DMS79 treated with DMSO at 0.1 percent for 48 hours (cell line): ENCODE data around the gene FAM221B.

Experiments
- DNase-seq: peaks from one replicate; lab custom pipeline; 2025; lab: John Stamatoyannopoulos, UW

FAM221B gene

DNA sequence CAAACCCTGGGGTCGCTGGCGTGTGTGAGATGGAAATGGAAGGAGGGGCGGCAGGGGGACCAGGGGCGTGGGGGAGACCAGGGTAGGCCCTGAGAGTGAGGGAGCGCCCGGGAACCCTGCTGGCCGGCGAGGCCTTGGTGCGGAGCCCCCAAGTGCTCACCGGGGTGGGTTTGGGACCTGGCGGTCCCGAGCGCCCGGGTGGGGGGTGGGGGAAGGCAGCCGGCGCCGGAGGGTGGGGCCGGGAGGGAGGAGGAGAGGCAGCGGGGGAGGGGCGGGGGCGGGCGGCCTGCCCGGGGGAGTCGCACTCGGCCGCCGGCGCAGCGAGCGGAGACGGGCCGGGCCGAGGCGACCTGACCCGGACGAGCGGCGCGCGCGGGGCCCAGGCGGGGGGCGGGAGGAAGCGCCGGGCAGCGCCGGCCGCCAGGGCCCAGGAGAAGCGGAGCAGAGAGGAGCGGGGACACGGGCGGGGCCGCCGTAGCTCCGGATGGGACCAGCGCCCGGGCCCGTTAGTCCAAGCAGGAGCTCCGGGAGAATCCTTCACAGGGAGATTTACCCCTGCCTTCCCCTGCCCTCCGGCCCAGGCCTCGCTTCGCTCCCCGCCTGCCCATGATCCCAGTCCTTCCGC is 37.1 kb downstream of the FAM221B start, which contains the start of gene NPR2:
Gene NPR2 (plus strand): TSS at position 295 of the 625 bp plus-strand sequence. CDS start 818 bp downstream, outside the sequence.
- DNase-seq = no peak

DNA sequence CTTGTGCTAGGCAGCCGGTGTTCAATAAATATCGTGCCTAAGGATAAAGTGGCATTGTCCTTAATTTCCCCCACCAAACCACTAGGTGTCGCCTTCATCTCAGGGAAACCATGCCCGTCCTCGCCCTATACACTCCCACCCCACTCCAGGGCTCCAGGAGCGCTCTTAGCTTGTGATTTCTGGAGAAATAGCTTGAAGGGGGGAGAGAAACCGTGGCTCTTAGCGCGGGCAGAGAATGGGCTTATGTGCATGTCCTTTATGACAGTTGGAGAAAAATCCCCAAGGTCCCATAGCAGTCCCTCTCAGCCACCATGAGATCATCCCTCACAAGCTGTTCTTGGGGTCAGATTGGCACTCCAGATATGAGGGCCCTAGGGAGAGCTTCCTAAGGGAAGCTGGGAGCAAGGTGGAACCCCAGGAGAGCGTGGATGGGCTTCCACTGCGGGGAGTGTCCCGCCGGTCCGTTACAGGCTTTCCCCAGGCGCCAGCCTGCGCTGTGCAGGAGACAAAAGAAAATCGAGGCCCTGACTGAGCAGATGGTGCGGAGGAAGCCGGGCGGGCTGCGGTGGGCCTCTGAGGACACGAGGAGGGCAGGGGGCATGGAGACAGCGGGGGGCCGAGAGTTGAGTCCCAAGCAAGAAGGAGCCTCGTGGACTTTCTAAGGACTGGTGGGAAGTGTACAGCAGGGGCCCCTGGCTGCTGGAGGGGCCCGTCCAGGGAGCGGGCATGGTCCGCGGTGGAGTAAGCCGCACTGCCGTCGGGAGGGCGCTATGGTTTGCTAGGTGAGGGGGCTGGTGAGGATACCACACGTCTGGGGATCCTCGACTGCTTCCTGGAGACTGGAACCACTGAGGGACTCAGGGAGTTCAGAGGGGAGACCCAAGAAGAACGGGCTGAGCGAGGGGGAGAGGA is 37.9 kb downstream of the FAM221B start:
- peak; percentile 66 for DNase-seq

DNA sequence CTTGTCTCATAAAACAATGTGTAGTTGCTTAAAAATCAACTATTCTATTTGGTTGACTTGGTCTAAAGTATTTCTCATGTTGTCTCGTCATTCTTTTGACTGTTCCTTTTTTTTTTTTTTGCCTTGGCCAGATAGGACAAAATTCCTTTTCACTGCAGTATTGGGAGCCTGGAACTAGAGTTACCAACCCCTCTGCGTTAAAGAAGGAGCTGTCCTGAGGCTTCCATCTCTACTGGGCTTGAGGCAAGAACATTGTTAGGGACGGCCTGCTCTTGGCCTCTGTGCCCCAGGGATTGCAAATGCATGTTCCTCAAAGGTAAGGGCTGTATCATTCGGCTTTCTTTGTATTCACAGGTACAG is 38.5 kb downstream of the FAM221B start:
- DNase-seq = no peak

DNA sequence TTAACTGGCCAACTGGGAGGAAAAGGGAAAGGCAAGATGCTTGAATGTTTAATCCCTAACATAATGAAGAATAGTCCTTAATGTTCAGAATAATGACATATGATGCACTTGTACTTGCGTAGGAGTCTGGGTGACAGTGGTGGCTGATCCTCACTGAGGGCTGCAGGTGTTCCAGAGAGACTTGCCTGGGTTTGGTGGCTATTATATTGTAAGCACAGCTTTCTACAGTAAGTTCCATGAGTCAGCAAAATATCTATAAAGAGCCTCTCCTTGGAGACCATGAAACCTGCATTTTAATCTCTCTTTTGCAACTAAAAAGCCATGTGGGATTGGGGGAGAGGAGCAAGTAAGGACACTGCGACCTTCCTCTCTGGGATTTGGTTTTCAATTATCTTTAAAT is 39.0 kb downstream of the FAM221B start:
- DNase-seq = no peak

DNA sequence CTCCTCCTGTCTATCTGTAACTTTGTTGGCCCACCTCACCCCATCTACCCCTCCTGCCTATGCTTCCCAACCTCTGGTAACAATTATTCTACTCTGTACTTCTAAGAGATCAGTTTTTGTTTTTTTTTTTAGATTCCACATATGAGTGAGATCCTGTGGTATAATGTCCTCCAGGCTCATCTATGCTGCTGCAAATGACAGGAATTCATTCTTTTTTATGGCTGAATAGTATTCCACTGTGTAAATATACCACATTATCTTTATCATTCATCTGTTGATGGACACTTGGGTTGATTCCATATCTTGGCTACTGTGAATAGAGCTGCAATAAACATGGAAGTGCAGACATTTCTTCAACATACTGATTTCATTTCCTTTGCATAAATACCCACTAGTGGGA is 45.1 kb downstream of the FAM221B start:
- DNase-seq = no peak

DNA sequence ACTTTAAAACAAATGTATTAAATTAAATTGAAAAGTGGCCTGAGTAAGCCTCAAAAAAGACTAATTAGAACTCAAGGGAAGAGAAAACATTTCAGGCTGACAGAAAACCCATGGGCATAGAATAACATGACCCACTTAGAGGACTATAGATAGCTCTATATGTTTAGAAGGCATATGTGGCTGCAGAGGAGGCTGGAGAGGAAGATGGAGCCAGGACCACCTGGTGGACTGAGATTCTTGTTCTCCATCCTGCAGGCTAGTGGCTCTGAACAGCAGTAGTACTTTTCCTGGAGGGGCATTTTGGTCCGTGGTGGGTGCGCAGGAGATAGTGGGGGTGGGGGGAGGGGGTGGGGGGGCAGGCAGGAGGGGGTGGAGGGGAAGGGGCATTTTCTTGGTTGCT is 47.5 kb downstream of the FAM221B start:
- DNase-seq = no peak

DNA sequence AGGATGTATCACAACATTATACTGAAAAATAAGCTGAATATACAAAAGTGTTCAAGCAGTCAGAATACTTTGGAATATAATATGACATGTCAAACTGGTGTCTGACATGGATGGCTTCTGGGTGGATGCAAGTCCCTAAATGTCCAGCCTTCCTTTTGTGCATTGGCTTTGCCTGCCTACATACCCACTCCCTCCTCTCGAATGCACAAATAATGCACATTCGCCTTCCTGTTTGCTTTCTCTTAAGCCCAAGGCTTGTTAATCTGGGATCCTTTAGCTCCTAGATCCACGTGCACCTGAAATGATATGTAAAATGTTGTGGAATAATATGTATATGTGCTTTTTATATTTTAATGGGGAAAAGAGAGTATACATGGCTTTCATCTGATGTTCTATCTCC is 50.0 kb downstream of the FAM221B start:
- DNase-seq = no peak

DNA sequence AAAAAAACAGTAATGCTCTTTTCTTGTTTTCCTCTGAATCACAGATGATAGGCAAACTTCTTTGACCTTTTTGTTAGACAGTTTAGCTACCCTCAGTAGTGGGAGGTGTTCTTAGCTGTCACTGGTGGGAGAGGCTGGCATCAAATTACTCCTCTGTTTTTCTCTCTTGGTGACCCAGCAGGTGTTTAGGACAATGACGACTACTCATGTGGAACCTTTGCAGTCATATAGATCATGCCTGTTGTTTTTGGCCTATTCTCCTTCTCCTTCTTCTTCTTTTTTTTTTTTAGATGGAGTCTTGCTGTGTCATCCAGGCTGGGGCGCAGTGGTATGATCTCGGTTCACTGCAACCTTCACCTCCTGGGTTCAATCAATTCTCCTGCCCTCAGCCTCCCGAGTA is 52.5 kb downstream of the FAM221B start:
- DNase-seq = peak; percentile 89

DNA sequence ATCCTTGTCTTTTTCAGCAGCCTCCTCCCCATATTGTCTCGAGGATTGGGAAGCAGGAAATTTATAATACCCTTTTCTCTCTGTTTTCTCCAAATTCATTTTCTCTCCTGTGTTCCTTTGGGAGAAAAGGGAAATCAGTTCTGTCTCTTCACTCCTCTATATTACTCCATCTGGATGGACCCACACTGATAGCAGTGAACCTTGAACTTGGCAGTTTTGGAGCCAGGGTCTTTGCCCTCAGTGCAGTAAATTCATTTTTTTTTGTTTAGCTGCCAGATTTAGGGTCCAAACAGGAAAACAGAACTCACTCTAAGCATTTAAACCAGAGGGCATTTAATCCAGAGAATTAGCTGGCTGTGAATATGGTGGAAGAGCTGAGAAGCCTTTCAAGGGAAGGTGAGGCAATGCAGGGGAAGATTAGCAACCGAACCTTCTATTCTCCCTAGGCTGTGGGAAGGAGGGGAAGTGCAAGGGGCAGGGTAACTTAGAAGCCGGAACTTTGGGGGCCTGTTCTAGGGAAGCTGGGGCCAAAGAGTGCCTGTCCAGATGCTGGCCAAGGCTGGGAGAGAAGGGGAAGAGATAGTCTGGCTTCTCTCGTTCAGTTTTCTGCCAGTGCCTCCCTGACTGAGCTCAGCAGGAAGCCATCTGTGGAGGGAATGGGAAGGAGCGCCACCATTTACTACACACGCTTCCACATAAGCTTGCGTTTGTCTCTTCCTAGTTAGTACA is 53.5 kb downstream of the FAM221B start:
- DNase-seq = no peak

DNA sequence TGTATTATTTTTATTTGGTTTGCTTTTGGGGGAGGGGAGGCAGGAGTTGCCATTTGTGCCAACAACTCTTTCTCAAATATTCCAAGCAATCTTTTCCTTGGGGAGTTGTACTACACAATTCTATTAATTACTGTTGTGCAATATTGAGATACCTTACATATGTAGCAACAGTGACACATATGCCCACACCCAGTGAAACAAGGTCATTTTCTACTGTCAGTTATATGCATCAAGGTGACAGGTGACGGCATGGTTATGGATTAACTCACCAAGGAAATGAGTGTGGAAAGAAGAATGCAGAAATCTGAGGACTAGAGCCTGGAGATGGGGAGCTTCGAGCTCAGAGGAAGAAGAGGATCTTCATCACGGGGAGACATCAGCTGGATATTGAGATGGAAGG is 56.6 kb downstream of the FAM221B start:
- no peak for DNase-seq

DNA sequence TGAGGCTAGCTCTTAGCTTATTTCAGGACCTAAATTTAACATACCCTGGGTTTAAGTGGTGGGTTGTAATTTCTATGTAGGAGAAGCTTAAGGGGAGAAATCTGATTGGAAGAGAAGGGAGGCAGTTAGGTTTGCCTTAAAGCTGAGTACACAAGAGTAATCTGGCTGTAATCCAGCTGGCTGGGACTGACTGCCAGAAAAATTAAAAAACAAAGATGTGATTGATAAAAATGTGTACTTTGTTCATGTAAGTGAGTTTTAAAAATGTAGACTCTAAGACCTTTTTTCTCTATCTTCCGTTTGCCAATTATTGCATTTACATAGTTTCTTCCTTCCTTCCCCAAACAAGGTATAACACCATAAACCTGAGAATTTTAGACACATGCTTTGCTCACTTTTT is 57.0 kb downstream of the FAM221B start:
- peak; percentile 77 for DNase-seq

DNA sequence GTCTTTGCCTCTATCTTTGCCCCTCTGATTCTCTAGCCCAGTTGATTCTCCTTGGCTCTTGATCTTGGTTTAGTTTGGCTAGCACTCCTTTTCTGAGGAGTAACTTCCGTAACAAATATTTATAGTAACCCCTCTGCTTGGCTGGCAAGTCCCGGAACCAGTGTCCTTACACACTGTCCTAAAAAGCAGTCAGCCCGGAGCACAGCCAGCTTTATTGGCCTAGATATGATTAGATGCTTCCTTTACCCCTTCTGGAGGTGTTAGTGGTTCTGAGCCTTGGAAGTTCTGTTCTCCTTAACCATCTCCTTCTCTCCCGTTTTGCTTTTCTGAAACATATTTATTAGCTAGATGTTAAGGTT is 57.5 kb downstream of the FAM221B start:
- no peak for DNase-seq

DNA sequence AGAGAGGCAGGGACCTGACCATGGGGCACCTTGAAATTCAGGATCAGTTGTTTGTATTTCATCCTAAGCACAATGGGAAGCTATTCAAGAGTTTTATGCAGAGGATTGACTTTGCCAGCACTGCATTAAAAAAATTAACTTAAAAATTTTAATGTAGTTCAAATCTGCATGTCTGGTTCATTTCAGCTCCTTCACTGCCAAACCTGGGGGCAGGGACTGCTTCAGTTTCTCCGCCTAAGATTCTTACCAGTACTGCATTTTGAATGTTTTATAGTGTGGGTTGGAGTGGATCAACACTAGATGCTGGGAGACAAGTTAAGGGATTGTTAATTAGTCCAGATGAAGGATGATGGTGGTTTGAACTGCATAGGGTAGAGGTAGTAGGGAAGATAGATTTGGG is 58.8 kb downstream of the FAM221B start:
- no peak for DNase-seq

DNA sequence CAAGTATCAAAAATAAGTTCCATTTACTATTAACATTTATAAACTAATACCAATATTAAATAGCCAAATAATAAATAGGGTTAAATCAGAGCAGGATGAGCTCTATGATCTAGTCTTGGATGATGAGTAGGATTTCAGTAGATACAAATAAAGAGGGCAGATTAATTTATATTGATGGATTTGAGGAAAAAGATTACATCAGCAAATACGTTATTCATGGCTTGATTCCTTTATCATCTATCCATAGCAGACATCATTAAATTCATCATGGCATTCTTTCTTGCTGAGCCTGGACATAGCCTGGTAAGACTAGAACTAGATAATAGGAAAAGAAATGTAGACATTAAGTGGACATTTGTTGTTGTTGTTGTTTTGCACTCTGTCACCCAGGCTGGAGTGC is 61.1 kb downstream of the FAM221B start:
- DNase-seq = no peak

DNA sequence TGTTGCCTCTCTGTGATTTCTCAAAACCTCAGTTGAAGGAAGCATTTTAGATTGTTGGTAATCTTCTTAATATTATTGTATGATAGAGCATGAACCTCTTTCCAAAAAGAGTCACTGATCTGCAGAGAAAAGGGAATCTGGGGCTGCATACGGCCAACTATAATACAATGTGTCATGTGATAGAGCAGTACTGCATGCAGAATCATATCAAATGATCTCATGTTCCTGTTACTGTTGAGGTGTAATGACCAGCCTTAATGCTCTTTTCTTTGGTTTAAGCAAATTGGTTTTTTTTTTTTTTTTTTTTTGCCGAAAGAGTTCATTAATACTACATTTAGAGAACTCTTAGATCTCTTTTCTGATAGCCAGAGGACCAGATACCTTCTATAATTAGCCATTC is 61.5 kb downstream of the FAM221B start:
- no peak for DNase-seq
